ENCODE data around the gene TTLL10. TPM values are rescaled to one million over a fixed set of nuclear protein-coding genes. Genes with fewer than 3 reads are reported as not detected.

Gene TTLL10
- total and polyA plus RNA-seq, 2 of the 8 experiments (the other 6 are each of a cell fraction or from before 2014, with no cell fraction given) = 1.1 to 1.7 TPM

GRCh38 chr1:1221887-1222574 is 48.4 kb downstream of the TTLL10 start:
- POLR2A ChIA-PET (ENCODE audit: partially characterized antibody) = interaction anchor here (1.2 to 1.8 kb wide), 2 partner anchors 9 to 28 kb away, joined by 3 to 5 read pairs; partner anchors contain the start of genes B3GALT6 and SDF4
- H3K4me2 ChIP-seq (ENCODE audit: insufficient read depth in 1 of 2, low read depth in 2 of 2, low read length in 2 of 2) = no peak overlapping the region
- TF ChIP-seq CEBPB (IDR thresholded peaks at IDR 0.05; ENCODE audit: low read depth, low read length) = no peak
- TF ChIP-seq KDM4A (IDR thresholded peaks at IDR 0.05; ENCODE audit: low read depth, low read length, severe bottlenecking) = no peak
- no peak for TF ChIP-seq SP1 (IDR thresholded peaks at IDR 0.05; ENCODE audit: low read depth, low read length)
- no peak for TF ChIP-seq JUND (IDR thresholded peaks at IDR 0.05; ENCODE audit: low read length)
- TF ChIP-seq TAF1 (IDR thresholded peaks at IDR 0.05; ENCODE audit: low read depth, low read length) = no peak
- no peak for TF ChIP-seq USF2 (IDR thresholded peaks at IDR 0.05; ENCODE audit: low read length)
- no peak for TF ChIP-seq TAF7 (optimal IDR thresholded peaks at IDR 0.05; ENCODE audit: borderline replicate concordance, low read depth, low read length)
- no peak for TF ChIP-seq CTCF (IDR thresholded peaks at IDR 0.05; ENCODE audit: control extremely low read depth in 1 of 3, insufficient read depth in 1 of 3, low read depth in 1 of 3, low read length in 3 of 3)
- TF ChIP-seq TCF12 (IDR thresholded peaks at IDR 0.05; ENCODE audit: low read depth, low read length) = no peak

More at GRCh38 chr1:1221887-1222574, 48.4 kb downstream of the TTLL10 start:
- Histone ChIP-seq H2AK5ac (ENCODE audit: low read depth, low read length) (no peak overlapping the region), H2BK5ac (ENCODE audit: low read depth, low read length) (no peak overlapping the region), H3K4me1 (replicated peaks in 1 of 4; ENCODE audit: control insufficient read depth in 3 of 4, insufficient read depth in 4 of 4, low read length in 3 of 4) (no peaks in the 10 kb centered on the region), H2BK12ac (ENCODE audit: low read depth, low read length) (no peak overlapping the region), H3K9ac (replicated peaks in 1 of 4; ENCODE audit: extremely low read depth in 1 of 4, low read depth in 3 of 4, low read length in 3 of 4) (no peak overlapping the region), H4K8ac (ENCODE audit: extremely low read depth, insufficient read depth, low read length) (no peak overlapping the region), H3K27ac (ENCODE audit: low read depth, low read length) (no peak overlapping the region), H3K79me1 (ENCODE audit: low read depth, low read length) (peaks cover 18% of the 10 kb centered on the region), H2BK15ac (ENCODE audit: low read length) (no peak overlapping the region), H2BK20ac (ENCODE audit: low read length) (no peak overlapping the region), H4K20me1 (replicated peaks in 1 of 2; ENCODE audit: control insufficient read depth in 1 of 2, insufficient read depth in 2 of 2, low read length in 2 of 2) (peaks cover 5 to 23% of the 10 kb centered on the region in 2 experiments), H3K27me3 (replicated peaks in 1 of 4; ENCODE audit: control insufficient read depth in 3 of 4, extremely low read depth in 1 of 4, insufficient read depth in 3 of 4, low read length in 3 of 4) (no peaks in the 10 kb centered on the region), H2BK120ac (replicated peaks; ENCODE audit: low read depth, low read length) (no peak overlapping the region), H3K18ac (ENCODE audit: extremely low read depth, low read length) (no peak overlapping the region), H3K23ac (ENCODE audit: insufficient read length) (no peak overlapping the region), H4K5ac (ENCODE audit: insufficient read length, low read depth, low read length) (no peak overlapping the region), H3K4ac (replicated peaks; ENCODE audit: insufficient read length, low read depth, low read length) (no peak overlapping the region), H2AFZ (ENCODE audit: low read length) (no peak overlapping the region), H3K79me2 (ENCODE audit: control insufficient read depth in 1 of 2, insufficient read depth in 2 of 2, low read length in 2 of 2) (peaks cover 0 to 11% of the 10 kb centered on the region in 2 experiments; a peak in 1 of 4 replicates), H3K23me2 (ENCODE audit: low read depth, low read length) (no peaks in the 10 kb centered on the region), H3K4me3 (ENCODE audit: extremely low read depth in 1 of 4, insufficient read depth in 2 of 4, low read depth in 3 of 4, low read length in 4 of 4) (no peak overlapping the region), H3K9me3 (ENCODE audit: insufficient read depth in 2 of 2, low read depth in 1 of 2, low read length in 1 of 2) (no peaks in the 10 kb centered on the region), H4K91ac (replicated peaks; ENCODE audit: insufficient read length, low read length) (no peak overlapping the region), H3K14ac (ENCODE audit: insufficient read length) (no peak overlapping the region), H3K56ac (replicated peaks; ENCODE audit: insufficient read length, low read depth, low read length) (no peak overlapping the region), H3K36me3 (ENCODE audit: control insufficient read depth in 2 of 4, insufficient read depth in 4 of 4, low read length in 3 of 4) (peaks cover 2 to 34% (median 17%) of the 10 kb centered on the region in 4 experiments; a peak in 7 of 8 replicates)
- CTCF ChIA-PET (ENCODE audit: partially characterized antibody) = interaction anchor here (1.4 kb wide), 2 partner anchors 18 to 97 kb away, joined by 3 read pairs; no protein-coding TSS in a partner anchor
- FAIRE-seq = no peak
- WGBS, 2 experiments (ENCODE audit: extremely low coverage in 1 of 2, insufficient coverage in 1 of 2, insufficient read length in 1 of 2, insufficient replicate concordance in 2 of 2, low coverage in 1 of 2, low lambda C conversion rate in 2 of 2, missing lambda C conversion rate in 1 of 2) = 95% methylated on average over 24 of the region's 30 CpGs; no CpG with 5 or more reads in 1 of the 2 experiments
- DNase-seq (ENCODE audit: low read depth in 1 of 2, low spot score in 2 of 2) = no peak

Data from H1 (cell line).